ENCODE results near the gene TMEM184B.

GRCh38 chr22:38223289-38223960 lies 49.4 kb downstream of the TMEM184B start:
- TF ChIP-seq CTCF (IDR thresholded peaks at IDR 0.05) = no peak
- no peak for TF ChIP-seq ZFX (IDR thresholded peaks at IDR 0.05; ENCODE audit: borderline replicate concordance)
